ENCODE data around the gene TADA3.

GRCh38 chr3:9780458-9780812 lies 11.8 kb downstream of the TADA3 start:
- no peak for TF ChIP-seq CTCF (IDR thresholded peaks at IDR 0.05; ENCODE audit: low read length)
- no peak for TF ChIP-seq EZH2phosphoT487 (IDR thresholded peaks at IDR 0.05; ENCODE audit: low read length)
- TF ChIP-seq EZH2 (optimal IDR thresholded peaks at IDR 0.05; ENCODE audit: low read depth, low read length) = no peak

Data from MM.1S (cell line).